HepG2 (cell line): ENCODE measurements around the gene H1-8. TPM values are rescaled to one million over a fixed set of nuclear protein-coding genes. Genes with fewer than 3 reads are reported as not detected.

Source experiments
- GLMP ChIP-seq: sonication (generic); formaldehyde crosslinking; IDR thresholded peaks from 2 replicates; pipeline ENCODE4 v1.9.0; 2021; ENCODE audit warnings: missing genetic modification reagents, mild to moderate bottlenecking, borderline replicate concordance
- GTF2F1 ChIP-seq: fragments of 150-350 bp; IDR thresholded peaks from 2 replicates; pipeline ENCODE4 v1.6.1; 2014; ENCODE audit warnings: low read length
- HBP1 ChIP-seq: IDR thresholded peaks from 2 replicates; pipeline ENCODE4 v1.6.1; 2016; ENCODE audit warnings: low read depth, control low read depth
- HNF4A ChIP-seq: sonication (generic); formaldehyde crosslinking; IDR thresholded peaks from 2 replicates; pipeline ENCODE4 v1.4.0; 2020; ENCODE audit warnings: missing genetic modification reagents
- HNRNPL ChIP-seq: fragments of 200-400 bp; formaldehyde crosslinking; IDR thresholded peaks from 2 replicates; pipeline ENCODE4 v1.6.1; 2017; ENCODE audit warnings: mild to moderate bottlenecking, low read depth, low read length
- IRF1 ChIP-seq: sonication (generic); formaldehyde crosslinking; IDR thresholded peaks from 2 replicates; pipeline ENCODE4 v1.4.0; 2020; ENCODE audit warnings: low read depth, mild to moderate bottlenecking, missing genetic modification reagents
- MAF1 ChIP-seq: sonication (generic); formaldehyde crosslinking; IDR thresholded peaks from 2 replicates; pipeline ENCODE4 v1.5.0; 2020; ENCODE audit warnings: missing genetic modification reagents, borderline replicate concordance
- MIER2 ChIP-seq: IDR thresholded peaks from 2 replicates; pipeline ENCODE4 v1.6.1; 2016; ENCODE audit warnings: missing biosample characterization, missing genetic modification reagents
- PAX8 ChIP-seq: sonication (generic); formaldehyde crosslinking; IDR thresholded peaks from 2 replicates; pipeline ENCODE4 v1.8.0; 2022; ENCODE audit warnings: mild to moderate bottlenecking, missing genetic modification reagents, borderline replicate concordance
- REPIN1 ChIP-seq: sonication (generic); formaldehyde crosslinking; IDR thresholded peaks from 2 replicates; pipeline ENCODE4 v1.8.0; 2022; ENCODE audit warnings: missing genetic modification reagents, low read depth, mild to moderate bottlenecking, borderline replicate concordance
- SATB2 ChIP-seq: sonication (generic); formaldehyde crosslinking; IDR thresholded peaks from 2 replicates; pipeline ENCODE4 v1.5.0; 2020; ENCODE audit warnings: missing genetic modification reagents
- SSRP1 ChIP-seq: IDR thresholded peaks from 2 replicates; pipeline ENCODE4 v1.6.1; 2016; ENCODE audit warnings: control low read depth
- ZMYM3 ChIP-seq: sonication (generic); formaldehyde crosslinking; IDR thresholded peaks from 2 replicates; pipeline ENCODE4 v1.5.1; 2020; ENCODE audit warnings: mild to moderate bottlenecking, missing genetic modification reagents
- ZNF224 ChIP-seq: sonication (generic); formaldehyde crosslinking; IDR thresholded peaks from 2 replicates; pipeline ENCODE4 v1.5.0; 2020; ENCODE audit warnings: mild to moderate bottlenecking, missing genetic modification reagents
- ZNF724P ChIP-seq: sonication (generic); formaldehyde crosslinking; IDR thresholded peaks from 2 replicates; pipeline ENCODE4 v1.8.0; 2022; ENCODE audit warnings: missing genetic modification reagents, borderline replicate concordance
- ZNF747 ChIP-seq: sonication (generic); formaldehyde crosslinking; IDR thresholded peaks from 2 replicates; pipeline ENCODE4 v1.8.1; 2023; ENCODE audit warnings: missing genetic modification reagents, mild to moderate bottlenecking, borderline replicate concordance
- polyA plus RNA-seq, 8 experiments: library from polyadenylated mRNA; depleted of rRNA in 3 of 8; stranded (reverse) in 7 of 8; unstranded in 1 of 8; fragments of >200 nt; fragmentation: Illumina TruSeq in 4 of 8; extraction: Trizol in 4 of 8; gene quantifications; 2 replicates each; pipeline versions ENCODE4 v1.2.1 to v1.2.3, GENCODE V29; 2011 to 2016; ENCODE audit warnings: low read depth in 4 of 8, missing spikeins in 1 of 8, mixed read lengths in 1 of 8; ENCODE audit not compliant: insufficient read depth in 1 of 8
- total RNA-seq, 5 experiments: library from RNA; depleted of rRNA; stranded (reverse); fragments of >200 nt; fragmentation: Illumina TruSeq; extraction: Trizol; gene quantifications; 2 replicates each; pipeline ENCODE4 v1.2.3, GENCODE V29; 2016; ENCODE audit warnings: low read depth in 1 of 5
- TF ChIP-seq, protein P1 (sequence below): sonication (generic); formaldehyde crosslinking; conservative IDR thresholded peaks from 2 replicates; pipeline ENCODE4 v1.4.0; 2020; ENCODE audit warnings: missing genetic modification reagents
- TF ChIP-seq, protein P2 (sequence below): fragments of 450-650 bp; IDR thresholded peaks from 2 replicates; pipeline ENCODE4 v1.6.1; 2016
- TF ChIP-seq, protein P3 (sequence below): sonication (generic); formaldehyde crosslinking; IDR thresholded peaks from 2 replicates; pipeline ENCODE4 v1.8.1; 2023; ENCODE audit warnings: mild to moderate bottlenecking, missing genetic modification reagents

H1-8 gene
- total and polyA plus RNA-seq, 2 of the 13 experiments (the other 11 are each of a cell fraction or from before 2014, with no cell fraction given) = 0.08 TPM; not detected in 1

DNA sequence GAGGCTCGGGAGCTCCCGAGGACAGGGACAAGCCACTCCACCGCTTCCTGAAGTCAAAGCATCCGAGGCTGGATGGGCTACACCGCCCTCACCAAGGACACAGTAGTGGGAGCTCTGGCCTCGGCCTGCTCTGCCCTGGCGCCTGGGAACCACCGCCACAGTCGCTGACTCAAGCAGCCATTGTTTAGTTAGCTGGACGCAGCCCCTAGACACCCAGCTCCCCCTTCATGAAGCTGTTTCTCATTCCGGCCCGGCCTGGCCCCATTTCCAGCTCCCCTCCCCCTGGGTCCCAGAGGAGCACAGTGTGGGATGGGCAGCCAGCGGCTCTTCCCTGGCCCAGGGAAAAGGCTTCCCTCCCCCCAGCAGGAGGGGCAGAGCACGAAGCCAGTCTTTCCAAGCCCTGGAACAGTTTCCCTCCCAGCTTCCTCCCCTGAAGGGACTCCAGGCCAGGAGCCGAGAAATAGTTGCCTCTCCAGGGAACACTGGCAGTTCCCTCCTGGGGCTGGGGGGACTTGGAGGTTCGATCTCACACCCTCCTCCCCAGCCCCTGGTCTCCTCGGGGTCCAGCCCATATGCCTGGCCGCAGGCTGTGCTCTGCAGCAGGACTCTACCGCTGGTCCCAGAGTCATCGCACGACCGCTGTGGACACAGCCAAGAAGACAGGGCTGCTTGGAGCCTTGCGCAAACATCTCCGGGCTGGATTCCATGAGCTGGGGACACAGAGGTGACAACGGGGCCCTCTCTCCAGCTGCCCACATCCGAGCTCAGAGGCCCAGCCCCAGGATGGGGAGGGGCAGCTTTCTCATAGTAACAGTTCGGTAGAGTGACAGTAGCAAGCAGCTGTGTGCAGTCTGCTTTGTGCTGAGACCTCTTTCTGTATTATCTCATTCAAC, 53.5 kb downstream of the H1-8 start (continued):
- TF ChIP-seq HBP1 (CRISPR knock-in tag) = no peak; the same call in none of the 2 replicates
- TF ChIP-seq, protein P1, sequence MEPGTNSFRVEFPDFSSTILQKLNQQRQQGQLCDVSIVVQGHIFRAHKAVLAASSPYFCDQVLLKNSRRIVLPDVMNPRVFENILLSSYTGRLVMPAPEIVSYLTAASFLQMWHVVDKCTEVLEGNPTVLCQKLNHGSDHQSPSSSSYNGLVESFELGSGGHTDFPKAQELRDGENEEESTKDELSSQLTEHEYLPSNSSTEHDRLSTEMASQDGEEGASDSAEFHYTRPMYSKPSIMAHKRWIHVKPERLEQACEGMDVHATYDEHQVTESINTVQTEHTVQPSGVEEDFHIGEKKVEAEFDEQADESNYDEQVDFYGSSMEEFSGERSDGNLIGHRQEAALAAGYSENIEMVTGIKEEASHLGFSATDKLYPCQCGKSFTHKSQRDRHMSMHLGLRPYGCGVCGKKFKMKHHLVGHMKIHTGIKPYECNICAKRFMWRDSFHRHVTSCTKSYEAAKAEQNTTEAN (CRISPR knock-in tag) = no peak
- TF ChIP-seq ZMYM3 (CRISPR knock-in tag) = peak; percentile 54; the same call in 1 of the 2 replicates
- TF ChIP-seq PAX8 (CRISPR knock-in tag) = peak; percentile 84; the same call in 1 of the 2 replicates
- 0 out of 2 replicates have a peak, but pooled peaks have one; percentile 73 for TF ChIP-seq HNRNPL
- peak; percentile 58 for TF ChIP-seq HNF4A (CRISPR knock-in tag)
- TF ChIP-seq IRF1 (CRISPR knock-in tag) = no peak
- no peak for TF ChIP-seq SSRP1 (CRISPR knock-in tag)
- TF ChIP-seq, protein P2, sequence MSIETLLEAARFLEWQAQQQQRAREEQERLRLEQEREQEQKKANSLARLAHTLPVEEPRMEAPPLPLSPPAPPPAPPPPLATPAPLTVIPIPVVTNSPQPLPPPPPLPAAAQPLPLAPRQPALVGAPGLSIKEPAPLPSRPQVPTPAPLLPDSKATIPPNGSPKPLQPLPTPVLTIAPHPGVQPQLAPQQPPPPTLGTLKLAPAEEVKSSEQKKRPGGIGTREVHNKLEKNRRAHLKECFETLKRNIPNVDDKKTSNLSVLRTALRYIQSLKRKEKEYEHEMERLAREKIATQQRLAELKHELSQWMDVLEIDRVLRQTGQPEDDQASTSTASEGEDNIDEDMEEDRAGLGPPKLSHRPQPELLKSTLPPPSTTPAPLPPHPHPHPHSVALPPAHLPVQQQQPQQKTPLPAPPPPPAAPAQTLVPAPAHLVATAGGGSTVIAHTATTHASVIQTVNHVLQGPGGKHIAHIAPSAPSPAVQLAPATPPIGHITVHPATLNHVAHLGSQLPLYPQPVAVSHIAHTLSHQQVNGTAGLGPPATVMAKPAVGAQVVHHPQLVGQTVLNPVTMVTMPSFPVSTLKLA = peak; percentile 27; the same call in 1 of the 2 replicates
- TF ChIP-seq SATB2 (CRISPR knock-in tag) = no peak
- TF ChIP-seq ZNF747 (CRISPR knock-in tag) = peak; percentile 28; the same call in 1 of the 2 replicates
- TF ChIP-seq REPIN1 (CRISPR knock-in tag) = no peak
- no peak for TF ChIP-seq GLMP
- peak; percentile 33; the same call in 1 of the 2 replicates for TF ChIP-seq MIER2 (CRISPR knock-in tag)
- TF ChIP-seq MAF1 (CRISPR knock-in tag) = no peak
- TF ChIP-seq ZNF224 (CRISPR knock-in tag) = peak; percentile 68; the same call in 1 of the 2 replicates
- TF ChIP-seq GTF2F1 = no peak
- TF ChIP-seq ZNF724P = no peak
- TF ChIP-seq, protein P3, sequence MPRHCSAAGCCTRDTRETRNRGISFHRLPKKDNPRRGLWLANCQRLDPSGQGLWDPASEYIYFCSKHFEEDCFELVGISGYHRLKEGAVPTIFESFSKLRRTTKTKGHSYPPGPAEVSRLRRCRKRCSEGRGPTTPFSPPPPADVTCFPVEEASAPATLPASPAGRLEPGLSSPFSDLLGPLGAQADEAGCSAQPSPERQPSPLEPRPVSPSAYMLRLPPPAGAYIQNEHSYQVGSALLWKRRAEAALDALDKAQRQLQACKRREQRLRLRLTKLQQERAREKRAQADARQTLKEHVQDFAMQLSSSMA = no peak
